ENCODE data around the gene UCP1. TPM values are rescaled to one million over a fixed set of nuclear protein-coding genes. Genes with fewer than 3 reads are reported as not detected.
A peak's percentile ranks its signal among the peaks of the same experiment; 100 is the strongest.

Gene UCP1
- total and polyA plus RNA-seq, 5 experiments from 2014 or later = not detected

DNA sequence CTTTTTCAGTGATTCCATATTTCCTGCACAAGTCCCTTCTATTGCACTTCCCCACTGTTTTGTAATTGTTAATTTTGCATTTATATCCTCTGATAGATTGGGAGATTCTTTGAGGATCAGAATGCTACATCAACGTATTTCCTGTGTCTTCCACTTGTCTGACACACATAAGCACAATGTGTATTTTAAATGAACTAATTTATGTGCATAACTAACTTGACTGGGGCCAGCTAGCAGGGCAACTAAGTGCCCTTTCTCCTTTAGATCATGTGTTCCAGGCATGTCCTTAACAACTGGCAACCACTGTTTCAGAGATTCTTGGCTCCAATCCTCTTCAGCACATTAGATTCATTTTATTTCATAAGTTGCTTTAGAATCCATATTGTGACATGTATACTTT, 15.7 kb upstream of the UCP1 start:
- ATAC-seq (no peak), DNase-seq (no peak)
- H3K4me3 Mint-ChIP-seq = no peak overlapping the region
- H3K27ac Mint-ChIP-seq = no peak overlapping the region
- H3K9me3 Mint-ChIP-seq = peaks cover 0 to 2% (median 0%) of the 10 kb centered on the region in 9 donors
- H3K36me3 Mint-ChIP-seq = no peaks in the 10 kb centered on the region
- H3K27me3 Mint-ChIP-seq = peaks cover 5 to 15% (median 9%) of the 10 kb centered on the region in 5 donors
- POLR2A ChIA-PET = no interaction called here
- H3K4me1 Mint-ChIP-seq = peaks cover 0 to under 1% (median 0%) of the 10 kb centered on the region in 4 donors

DNA sequence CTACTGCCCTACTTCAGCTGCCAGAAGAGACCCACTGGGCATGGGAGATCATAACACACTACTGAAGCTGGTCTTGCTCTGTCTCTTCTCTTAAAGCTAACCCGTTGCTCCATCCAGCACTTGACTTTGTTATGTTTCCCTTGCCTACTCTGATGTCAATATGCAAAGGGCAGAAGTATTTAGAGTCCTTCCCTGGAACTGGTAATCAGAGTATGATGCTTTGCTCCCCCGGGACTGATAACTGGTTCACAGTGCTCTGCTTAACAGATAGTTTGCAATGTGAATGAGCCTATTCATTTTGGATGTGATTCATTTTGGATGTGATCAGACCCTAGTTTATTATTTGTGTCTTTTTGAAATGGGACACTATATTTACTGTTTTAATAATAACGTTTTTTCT, 12.3 kb upstream of the UCP1 start:
- Mint-ChIP-seq H3K4me1 (peaks cover 0 to 2% (median 0%) of the 10 kb centered on the region in 4 donors), H3K27me3 (peaks cover 19 to 45% (median 36%) of the 10 kb centered on the region in 5 donors), H3K4me3 (no peak overlapping the region), H3K9me3 (peaks cover 0 to 2% (median 0%) of the 10 kb centered on the region in 9 donors), H3K27ac (no peak overlapping the region), H3K36me3 (peaks cover 0 to 7% (median 0%) of the 10 kb centered on the region in 3 donors)
- no peak for ATAC-seq
- POLR2A ChIA-PET = no interaction called here
- no peak for DNase-seq

DNA sequence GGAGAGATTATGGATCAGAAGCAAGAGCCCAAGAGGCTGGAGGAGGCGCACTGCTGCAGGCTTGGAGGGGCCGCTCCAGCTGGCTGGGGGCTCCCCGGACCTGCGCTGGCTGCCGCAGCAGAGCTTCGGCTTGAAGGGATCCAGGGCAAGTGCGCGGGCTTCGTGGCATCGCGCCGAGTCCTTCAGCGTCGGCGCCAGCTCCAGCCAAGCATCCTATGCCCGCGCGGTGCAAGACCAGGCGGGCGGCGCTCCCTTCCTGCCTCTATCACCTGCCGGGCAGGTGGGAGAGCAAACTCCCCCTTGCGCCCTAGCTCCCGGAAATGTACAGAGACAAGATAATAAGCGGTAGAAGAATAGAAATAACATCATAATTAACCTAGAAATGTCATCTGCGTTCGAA, 10.5 kb upstream of the UCP1 start:
- peaks cover 23 to 55% (median 40%) of the 10 kb centered on the region in 5 donors for H3K27me3 Mint-ChIP-seq

DNA sequence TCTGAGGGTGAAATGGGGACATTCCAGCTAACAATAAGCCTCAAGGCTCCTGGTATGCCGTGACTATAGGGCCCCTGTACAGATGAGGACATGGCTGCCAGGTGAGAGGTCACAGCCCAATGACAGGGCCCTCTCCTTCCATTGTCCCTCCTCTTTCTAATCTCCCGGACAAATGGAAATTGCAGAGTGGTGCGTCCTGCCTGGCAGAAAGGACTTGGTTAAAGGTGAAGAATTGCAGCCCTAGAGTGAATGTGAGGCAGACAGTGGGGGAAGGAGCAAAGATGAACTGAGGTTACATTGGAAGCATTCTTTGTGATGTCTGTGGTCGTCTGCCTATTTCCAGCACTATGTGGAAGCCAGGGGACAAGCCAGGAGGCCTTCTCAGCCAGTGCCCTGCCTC, 6.7 kb upstream of the UCP1 start:
- Mint-ChIP-seq H3K27me3 (peaks cover 40 to 73% (median 60%) of the 10 kb centered on the region in 5 donors), H3K4me3 (no peak overlapping the region), H3K36me3 (peaks cover 0 to 29% (median 9%) of the 10 kb centered on the region in 3 donors), H3K4me1 (peaks cover 0 to 2% (median 0%) of the 10 kb centered on the region in 4 donors), H3K9me3 (peaks cover 0 to 19% (median 8%) of the 10 kb centered on the region in 9 donors), H3K27ac (no peak overlapping the region)
- POLR2A ChIA-PET = no interaction called here
- ATAC-seq (no peak), DNase-seq (no peak)

More for the DNA sequence above, 10.5 kb upstream of the UCP1 start:
- H3K4me1 Mint-ChIP-seq = peaks cover 0 to 2% (median 0%) of the 10 kb centered on the region in 4 donors
- peaks cover 0 to 7% (median 0%) of the 10 kb centered on the region in 3 donors for H3K36me3 Mint-ChIP-seq
- POLR2A ChIA-PET = no interaction called here
- ATAC-seq (no peak), DNase-seq (no peak)
- H3K4me3 Mint-ChIP-seq = no peak overlapping the region
- H3K27ac Mint-ChIP-seq = no peak overlapping the region
- peaks cover 0 to 2% (median 0%) of the 10 kb centered on the region in 9 donors for H3K9me3 Mint-ChIP-seq

DNA sequence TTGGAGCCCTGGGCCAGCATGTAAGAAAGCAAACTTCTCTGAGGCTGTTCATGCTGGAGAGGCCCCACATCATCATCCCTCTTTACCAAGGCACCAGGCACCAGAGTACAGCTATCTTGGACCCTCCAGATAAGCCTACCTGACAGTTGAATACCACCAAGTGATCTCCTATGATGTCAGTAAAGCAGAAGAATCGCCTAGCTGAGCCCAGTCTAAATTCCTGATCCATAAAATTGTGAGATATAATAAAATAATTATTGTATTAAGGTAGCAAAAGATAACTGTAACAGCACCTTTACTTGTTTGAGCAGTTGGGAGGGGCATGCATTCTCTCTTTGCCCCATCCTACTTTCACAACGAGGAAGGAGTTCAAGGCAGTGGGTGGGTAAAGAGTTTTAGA, 2.9 kb upstream of the UCP1 start:
- peaks cover 48 to 69% (median 54%) of the 10 kb centered on the region in 5 donors for H3K27me3 Mint-ChIP-seq
- DNase-seq (no peak), ATAC-seq (no peak)
- H3K36me3 Mint-ChIP-seq = peaks cover 0 to 33% (median 11%) of the 10 kb centered on the region in 3 donors
- H3K4me3 Mint-ChIP-seq = no peak overlapping the region
- POLR2A ChIA-PET = no interaction called here
- peaks cover 0 to 20% (median 9%) of the 10 kb centered on the region in 9 donors for H3K9me3 Mint-ChIP-seq
- no peak overlapping the region for H3K27ac Mint-ChIP-seq
- peaks cover 9 to 24% (median 22%) of the 10 kb centered on the region in 4 donors for H3K4me1 Mint-ChIP-seq

DNA sequence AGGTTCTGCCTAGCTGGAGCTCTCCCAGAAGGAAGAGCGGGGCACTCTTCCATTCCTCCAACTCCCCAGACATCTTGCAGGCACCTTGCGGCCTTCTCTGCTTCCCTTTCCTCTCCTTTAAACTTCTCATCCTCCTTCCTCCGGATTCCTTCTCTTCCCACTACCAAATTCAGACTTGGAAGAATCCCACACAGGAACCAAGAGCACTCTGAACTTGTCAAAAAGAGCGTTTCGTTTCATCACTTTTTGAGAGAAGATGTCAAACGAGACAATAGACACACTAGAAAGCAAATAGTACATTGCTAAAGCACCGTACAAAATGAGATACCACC, 512 bp upstream of the UCP1 start:
- Mint-ChIP-seq H3K4me3 (peak overlapping the region; percentile 66 to 93 (median 86)), H3K9me3 (peaks cover 0 to 20% (median 9%) of the 10 kb centered on the region in 9 donors), H3K27ac (no peak overlapping the region), H3K4me1 (peaks cover 9 to 25% (median 22%) of the 10 kb centered on the region in 4 donors), H3K27me3 (peaks cover 40 to 61% (median 43%) of the 10 kb centered on the region in 5 donors), H3K36me3 (peaks cover 0 to 32% (median 11%) of the 10 kb centered on the region in 3 donors)
- DNase-seq (no peak), ATAC-seq (no peak)
- POLR2A ChIA-PET = no interaction called here

DNA sequence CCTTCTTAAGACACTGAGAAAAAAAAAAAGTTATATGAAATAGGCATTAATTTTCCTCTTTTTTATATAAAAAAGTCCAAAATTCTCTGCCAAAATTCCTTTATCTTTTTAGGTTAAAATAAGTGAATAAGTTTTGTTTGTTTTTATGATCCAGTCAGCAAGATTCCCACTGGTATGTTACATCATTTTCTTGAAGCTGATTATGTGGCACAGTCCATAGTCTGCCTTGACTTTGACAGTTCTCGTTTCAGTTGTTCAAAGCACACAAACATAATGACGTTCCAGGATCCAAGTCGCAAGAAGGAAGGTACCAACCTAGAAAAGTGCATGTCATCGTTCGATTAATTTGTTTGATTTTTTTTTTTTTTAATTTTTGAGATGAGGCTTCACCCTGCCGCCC, 9.1 kb downstream of the UCP1 start:
- H3K27ac Mint-ChIP-seq = no peak overlapping the region
- no peaks in the 10 kb centered on the region for H3K36me3 Mint-ChIP-seq
- H3K27me3 Mint-ChIP-seq = peaks cover 0 to 8% (median 2%) of the 10 kb centered on the region in 5 donors
- POLR2A ChIA-PET = no interaction called here
- peaks cover 5 to 20% (median 15%) of the 10 kb centered on the region in 4 donors for H3K4me1 Mint-ChIP-seq
- H3K4me3 Mint-ChIP-seq = no peak overlapping the region
- DNase-seq = no peak
- H3K9me3 Mint-ChIP-seq = no peaks in the 10 kb centered on the region
- ATAC-seq = no peak

DNA sequence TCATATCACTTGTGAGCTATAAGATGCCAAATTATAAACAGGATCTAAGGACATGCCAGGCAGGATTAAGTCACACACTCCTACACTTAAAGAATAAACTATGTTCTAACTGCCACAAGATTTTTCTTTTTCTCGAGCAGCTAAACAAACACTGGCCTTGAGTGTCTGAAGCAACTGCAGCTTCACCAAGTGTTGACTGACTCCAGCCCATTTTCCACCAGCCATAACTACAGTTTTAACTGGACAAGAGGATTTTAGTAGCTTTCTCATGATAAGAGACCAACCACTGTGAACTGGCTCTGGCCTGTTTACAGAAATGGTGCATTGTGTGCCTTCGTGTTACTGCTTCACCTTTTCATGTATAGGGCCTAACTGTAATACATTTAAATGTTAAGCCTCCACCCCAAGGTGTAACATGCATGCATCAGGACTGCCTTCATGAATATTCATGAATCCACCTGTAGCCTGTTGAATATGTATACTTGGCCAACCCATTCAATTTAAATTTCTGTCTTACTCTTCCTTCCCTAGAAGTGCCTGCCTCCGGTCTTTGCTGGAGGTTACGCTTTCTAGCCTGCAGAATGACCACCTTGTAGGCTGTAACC, 10.8 kb downstream of the UCP1 start:
- Mint-ChIP-seq H3K4me3 (no peak overlapping the region), H3K9me3 (no peaks in the 10 kb centered on the region), H3K27ac (no peak overlapping the region), H3K36me3 (peaks cover 0 to 3% (median 2%) of the 10 kb centered on the region in 3 donors), H3K27me3 (peaks cover 0 to 4% (median 0%) of the 10 kb centered on the region in 5 donors), H3K4me1 (peaks cover 5 to 20% (median 15%) of the 10 kb centered on the region in 4 donors)
- POLR2A ChIA-PET = interaction anchor here (0.7 kb wide), 1 partner anchor 34 kb away, joined by 3 read pairs; the partner anchor contains the start of gene ELMOD2
- ATAC-seq (no peak), DNase-seq (no peak)

DNA sequence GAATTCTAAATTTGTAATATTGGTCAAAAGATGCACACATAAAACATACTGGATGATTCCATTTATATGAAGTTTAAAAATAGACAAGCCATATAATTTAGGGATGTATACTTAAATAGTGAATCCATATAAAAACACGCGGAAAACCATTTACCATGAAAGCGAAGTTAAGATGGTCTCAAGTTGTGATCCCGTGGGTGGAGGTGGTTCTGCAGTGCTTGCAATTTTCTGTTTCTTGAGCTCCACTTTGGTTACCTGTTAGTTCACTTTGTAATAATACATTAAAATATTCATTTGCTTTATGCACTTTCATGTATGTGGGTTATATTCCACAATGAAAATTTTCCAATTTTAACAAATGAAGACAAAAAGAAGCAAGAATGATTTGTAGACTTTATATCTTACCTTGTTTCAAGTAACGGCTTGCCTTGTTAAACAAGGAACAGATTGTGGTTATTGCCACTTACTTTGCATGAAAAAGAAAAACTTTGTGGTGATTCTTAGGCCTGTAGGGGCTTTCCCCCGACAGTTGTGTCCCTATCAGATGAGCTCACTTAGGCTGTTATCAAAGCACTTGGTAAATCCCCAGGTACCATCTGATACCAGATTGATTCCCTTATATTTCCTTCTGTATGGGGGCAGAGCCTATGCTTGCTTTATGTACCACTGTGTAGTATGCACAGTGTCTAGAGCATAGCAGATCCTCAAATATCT, 12.2 kb downstream of the UCP1 start:
- peaks cover 0 to 2% (median 0%) of the 10 kb centered on the region in 5 donors for H3K27me3 Mint-ChIP-seq
- ATAC-seq (peak; percentile 100), DNase-seq (peak in 7 of 10 donors; percentile 10 to 58 (median 22))
- POLR2A ChIA-PET = no interaction called here
- H3K9me3 Mint-ChIP-seq = no peaks in the 10 kb centered on the region
- H3K4me3 Mint-ChIP-seq = peak overlapping the region in 2 of 10 donors; percentile 5 to 24
- peaks cover 5 to 20% (median 15%) of the 10 kb centered on the region in 4 donors for H3K4me1 Mint-ChIP-seq
- peak overlapping the region in 4 of 10 donors; percentile 18 to 59 (median 58) for H3K27ac Mint-ChIP-seq
- H3K36me3 Mint-ChIP-seq = peaks cover 3 to 13% (median 4%) of the 10 kb centered on the region in 3 donors

DNA sequence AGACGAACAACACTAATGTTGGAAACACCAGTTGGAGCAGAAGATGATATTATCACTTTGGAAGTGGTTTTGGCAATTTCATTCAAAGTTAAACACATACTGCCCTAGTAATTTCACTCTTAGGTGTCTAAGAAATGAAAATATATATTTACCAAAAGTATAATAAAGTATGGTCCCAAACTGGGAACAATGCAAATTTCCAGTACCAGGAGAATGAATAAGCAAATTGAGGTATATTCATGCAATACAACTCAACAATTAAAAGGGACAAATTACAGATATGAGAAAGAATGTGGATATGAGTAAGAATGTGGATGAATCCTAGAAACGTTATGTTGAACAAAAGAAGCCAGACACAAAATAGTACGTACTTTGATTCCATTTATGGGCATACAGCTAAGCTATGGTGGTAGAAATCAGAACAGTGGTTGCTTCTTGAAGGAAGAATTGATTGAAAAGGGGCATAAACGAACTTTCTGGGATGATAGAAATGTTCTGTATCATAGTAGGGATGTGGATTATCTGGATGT, 34.7 kb downstream of the UCP1 start:
- no peaks in the 10 kb centered on the region for H3K27me3 Mint-ChIP-seq
- H3K9me3 Mint-ChIP-seq = no peaks in the 10 kb centered on the region
- H3K4me1 Mint-ChIP-seq = peaks cover 0 to 2% (median under 1%) of the 10 kb centered on the region in 4 donors
- POLR2A ChIA-PET = no interaction called here
- H3K27ac Mint-ChIP-seq = no peak overlapping the region
- no peak for DNase-seq
- no peak for ATAC-seq
- peaks cover 0 to 40% (median 27%) of the 10 kb centered on the region in 3 donors for H3K36me3 Mint-ChIP-seq
- H3K4me3 Mint-ChIP-seq = no peak overlapping the region

DNA sequence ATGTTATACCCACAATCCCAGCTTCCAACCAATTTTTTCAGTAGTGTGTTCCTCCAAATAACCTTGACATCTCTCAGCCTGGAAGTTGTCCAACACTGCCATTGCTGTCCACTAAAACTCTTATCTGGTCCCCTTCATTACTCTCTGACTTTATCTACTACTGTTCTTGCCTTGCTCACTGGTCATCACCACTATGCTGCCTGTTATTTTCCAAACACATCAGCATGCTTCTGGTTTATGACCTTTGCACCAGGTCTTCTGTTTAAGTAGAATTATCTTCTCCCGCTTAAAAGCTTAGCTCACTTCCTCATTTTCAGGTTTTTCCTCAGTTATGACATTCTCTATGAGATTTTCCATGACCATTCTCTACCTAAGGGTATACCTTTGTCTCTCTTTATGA, 39.3 kb downstream of the UCP1 start:
- H3K9me3 Mint-ChIP-seq = no peaks in the 10 kb centered on the region
- ATAC-seq = no peak
- no peaks in the 10 kb centered on the region for H3K27me3 Mint-ChIP-seq
- no peak overlapping the region for H3K4me3 Mint-ChIP-seq
- H3K4me1 Mint-ChIP-seq = peaks cover 2 to 24% (median 18%) of the 10 kb centered on the region in 4 donors
- no peak for DNase-seq
- H3K27ac Mint-ChIP-seq = no peak overlapping the region
- H3K36me3 Mint-ChIP-seq = peaks cover 3 to 30% (median 23%) of the 10 kb centered on the region in 3 donors
- POLR2A ChIA-PET = no interaction called here

DNA sequence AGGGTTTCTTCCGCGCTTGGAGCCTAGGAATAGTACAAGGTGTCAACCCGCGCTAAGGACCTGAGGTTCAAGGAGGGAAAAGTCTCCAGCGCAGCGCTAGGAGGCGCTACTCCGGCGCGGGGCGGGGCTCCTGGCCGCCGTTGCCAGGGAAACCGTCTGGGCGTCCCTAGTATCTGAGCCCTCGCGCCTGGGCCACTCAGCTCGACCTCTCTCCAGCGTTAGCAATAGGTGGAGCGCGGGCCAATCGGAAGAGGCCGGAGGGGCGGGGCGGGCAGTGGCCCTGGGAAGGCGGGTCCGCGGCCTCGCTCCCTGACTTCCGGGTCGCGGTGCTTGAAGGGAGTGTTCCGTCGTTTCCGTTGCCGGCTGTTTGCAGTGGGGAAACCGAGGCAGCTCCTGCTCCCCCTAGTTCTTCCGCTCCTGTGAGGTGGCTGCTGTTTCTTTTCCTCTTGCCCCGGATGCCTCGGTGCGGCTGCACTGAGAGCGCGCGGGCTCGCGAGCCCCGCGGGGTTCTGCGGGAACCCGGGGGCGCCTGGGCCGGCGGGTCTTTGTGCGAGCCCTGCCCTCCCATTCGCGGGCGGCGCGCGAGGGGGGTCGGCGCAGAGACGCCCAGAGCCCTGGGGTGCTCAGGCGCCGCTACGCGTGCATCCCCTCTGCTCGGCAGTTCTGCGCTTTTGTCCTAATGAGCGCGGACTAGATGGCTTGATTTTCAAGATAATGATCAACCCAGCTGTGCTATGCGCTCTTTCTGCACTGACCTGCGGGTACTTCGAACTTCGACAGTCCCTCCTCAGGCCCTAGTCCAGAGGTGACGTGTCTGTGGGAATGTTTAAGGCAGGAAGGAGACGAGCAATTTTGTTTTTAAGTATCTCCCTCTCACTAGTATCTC, 44.7 kb downstream of the UCP1 start, which contains the start of gene ELMOD2:
Gene ELMOD2, plus strand, starts transcription at position 312 of the 886 bp plus-strand sequence. CDS start 1,261 bp downstream, outside the sequence.
- peak within 1 kb of the TSS; percentile 83 to 93 (median 86) for H3K4me3 Mint-ChIP-seq
- no peaks in the 10 kb centered on the region for H3K27me3 Mint-ChIP-seq
- H3K4me1 Mint-ChIP-seq = peaks cover 7 to 36% (median 28%) of the 10 kb centered on the region in 4 donors
- H3K36me3 Mint-ChIP-seq = peaks cover 3 to 18% (median 14%) of the 10 kb centered on the region in 3 donors
- POLR2A ChIA-PET = interaction anchor here (0.7 to 2.5 kb wide), 6 partner anchors 14 to 373 kb away, joined by 3 to 28 read pairs (median 4); partner anchors contain the start of gene SCOC
- ATAC-seq (peak; percentile 98), DNase-seq (peak; percentile 94 to 99 (median 97))
- peak within 1 kb of the TSS; percentile 18 to 94 (median 90) for H3K27ac Mint-ChIP-seq
- H3K9me3 Mint-ChIP-seq = no peaks in the 10 kb centered on the region
